ENCODE results near the gene PHETA1.

Gene PHETA1

GRCh38 chr12:111367661-111368221 lies 1.2 kb downstream of the PHETA1 start:
- ChIA-PET POLR2A (no interaction called here), CTCF (interaction anchor here (1.6 to 4.4 kb wide), 2 partner anchors 29 to 84 kb away, joined by 4 to 33 read pairs; no protein-coding TSS in a partner anchor)
- TF ChIP-seq, protein P1, sequence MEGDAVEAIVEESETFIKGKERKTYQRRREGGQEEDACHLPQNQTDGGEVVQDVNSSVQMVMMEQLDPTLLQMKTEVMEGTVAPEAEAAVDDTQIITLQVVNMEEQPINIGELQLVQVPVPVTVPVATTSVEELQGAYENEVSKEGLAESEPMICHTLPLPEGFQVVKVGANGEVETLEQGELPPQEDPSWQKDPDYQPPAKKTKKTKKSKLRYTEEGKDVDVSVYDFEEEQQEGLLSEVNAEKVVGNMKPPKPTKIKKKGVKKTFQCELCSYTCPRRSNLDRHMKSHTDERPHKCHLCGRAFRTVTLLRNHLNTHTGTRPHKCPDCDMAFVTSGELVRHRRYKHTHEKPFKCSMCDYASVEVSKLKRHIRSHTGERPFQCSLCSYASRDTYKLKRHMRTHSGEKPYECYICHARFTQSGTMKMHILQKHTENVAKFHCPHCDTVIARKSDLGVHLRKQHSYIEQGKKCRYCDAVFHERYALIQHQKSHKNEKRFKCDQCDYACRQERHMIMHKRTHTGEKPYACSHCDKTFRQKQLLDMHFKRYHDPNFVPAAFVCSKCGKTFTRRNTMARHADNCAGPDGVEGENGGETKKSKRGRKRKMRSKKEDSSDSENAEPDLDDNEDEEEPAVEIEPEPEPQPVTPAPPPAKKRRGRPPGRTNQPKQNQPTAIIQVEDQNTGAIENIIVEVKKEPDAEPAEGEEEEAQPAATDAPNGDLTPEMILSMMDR (IDR thresholded peaks at IDR 0.05; ENCODE audit: insufficient read depth, low read length, missing control alignments) = no peak
- peak overlapping the region; percentile 83 for H3K4me3 ChIP-seq (ENCODE audit: low read depth, low read length)
- no peak for DNase-seq (ENCODE audit: low read depth, low spot score)

- ChIA-PET POLR2A (no interaction called here), CTCF (interaction anchor here (0.7 to 4.4 kb wide), 3 partner anchors 30 to 85 kb away, joined by 4 to 33 read pairs (median 4); no protein-coding TSS in a partner anchor)
- DNase-seq (ENCODE audit: low read depth, low spot score) = no peak
- no peak overlapping the region for H3K4me3 ChIP-seq (ENCODE audit: low read depth, low read length)
- TF ChIP-seq, protein P1 (IDR thresholded peaks at IDR 0.05; ENCODE audit: insufficient read depth, low read length, missing control alignments) = no peak
These were observed 2.3 kb downstream of the PHETA1 start for GRCh38 chr12:111366583-111366982.

DNA sequence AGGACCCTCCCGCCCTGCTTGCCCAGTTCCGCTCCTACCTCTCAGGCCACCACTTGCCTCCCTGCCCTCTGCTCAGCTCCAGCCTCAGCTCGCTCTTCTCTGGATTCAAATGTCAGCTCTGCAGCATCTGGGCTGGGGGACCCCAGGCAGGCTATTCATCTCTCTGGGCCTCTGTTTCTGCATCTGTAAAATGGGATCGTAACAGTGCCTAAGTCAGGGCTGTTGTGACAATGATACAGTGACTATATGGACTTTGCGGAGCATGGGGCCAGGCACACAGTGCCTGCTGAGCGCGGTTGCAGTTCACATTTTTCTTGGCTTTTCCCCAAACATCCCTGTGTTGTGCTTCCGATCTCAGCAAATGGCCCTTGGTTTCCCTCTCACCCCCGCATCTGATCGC lies 2.8 kb downstream of the PHETA1 start:
- DNase-seq (ENCODE audit: low read depth, low spot score) = no peak
- no peak overlapping the region for H3K4me3 ChIP-seq (ENCODE audit: low read depth, low read length)
- CTCF ChIA-PET = interaction anchor here (0.7 to 4.4 kb wide), 2 partner anchors 31 to 34 kb away, joined by 4 to 33 read pairs; no protein-coding TSS in a partner anchor
- TF ChIP-seq, protein P1 (IDR thresholded peaks at IDR 0.05; ENCODE audit: insufficient read depth, low read length, missing control alignments) = no peak
- POLR2A ChIA-PET = no interaction called here

GRCh38 chr12:111363578-111363977 lies 5.3 kb downstream of the PHETA1 start:
- ChIA-PET POLR2A (no interaction called here), CTCF (no interaction called here)
- TF ChIP-seq, protein P1 (IDR thresholded peaks at IDR 0.05; ENCODE audit: insufficient read depth, low read length, missing control alignments) = no peak
- peak; percentile 12 for DNase-seq (ENCODE audit: low read depth, low spot score)
- no peak overlapping the region for H3K4me3 ChIP-seq (ENCODE audit: low read depth, low read length)

- CTCF ChIA-PET = interaction anchor here (2.3 kb wide), 1 partner anchor 34 kb away, joined by 8 read pairs; no protein-coding TSS in a partner anchor
- POLR2A ChIA-PET = no interaction called here
- TF ChIP-seq, protein P1 (IDR thresholded peaks at IDR 0.05; ENCODE audit: insufficient read depth, low read length, missing control alignments) = no peak
- no peak for DNase-seq (ENCODE audit: low read depth, low spot score)
- no peak overlapping the region for H3K4me3 ChIP-seq (ENCODE audit: low read depth, low read length)
These were observed 6.0 kb downstream of the PHETA1 start for GRCh38 chr12:111362687-111363475.
